HepG2 (cell line): Measurements from ENCODE around the gene BET1L. TPM values are rescaled to one million over a fixed set of nuclear protein-coding genes. Genes with fewer than 3 reads are reported as not detected.

Experiments
- ATAC-seq: fragments of 200-7000 bp; cut with Tn5 transposase; 3 replicates; pipeline ENCODE4 v1.9.1; 2020; ENCODE audit warnings: mild to moderate bottlenecking, moderate library complexity
- BruUV-seq: library from RNA; stranded (reverse); fragments of 400-500 nt; replicated peaks from 2 replicates; lab custom pipeline; 2021; lab: Mats Ljungman, UMichigan
- CTCF ChIA-PET: fragments of 300-600 bp; formaldehyde crosslinking; extraction: SDS; loops from one replicate; lab custom pipeline; 2021; ENCODE audit warnings: low total read pairs, inconsistent platforms, low intra/inter-chr PET ratio; lab: Yijun Ruan, JAX
- POLR2A ChIA-PET: fragments of 350-600 bp; sonication (Branson Sonifier 250); formaldehyde crosslinking; loops from one replicate; lab custom pipeline; 2020; ENCODE audit warnings: antibody characterized with exemption, inconsistent platforms; lab: Yijun Ruan, JAX
- DNase-seq: peaks from one replicate; pipeline ENCODE4 v3.0.0-alpha.2; 2015; ENCODE audit warnings: low spot score
- FAIRE-seq: peaks from 3 replicates; lab custom pipeline; 2011; peaks lifted over from hg19 to GRCh38; lab: Jason Lieb, UNC
- H2AFZ ChIP-seq: one replicate; pipeline ENCODE4 v1.6.1; 2011; ENCODE audit warnings: low read length, inconsistent platforms
- H3K27ac ChIP-seq: fragments of 300-600 bp; 3 replicates; pipeline ENCODE4 v1.8.0; 2011; ENCODE audit warnings: mixed run types, mild to moderate bottlenecking, mixed read lengths, low read length, inconsistent platforms; ENCODE audit not compliant: insufficient read depth; ENCODE audit errors: extremely low read length
- H3K27me3 ChIP-seq, 2 experiments: fragments of 200-600 bp in 1 of 2; 2 replicates in 1 of 2; 3 replicates in 1 of 2; pipeline versions ENCODE4 v1.6.0 to v1.8.0; 2011; ENCODE audit warnings: low read length in 2 of 2, mild to moderate bottlenecking in 2 of 2, moderate library complexity in 2 of 2, inconsistent platforms in 1 of 2; ENCODE audit not compliant: insufficient read depth in 2 of 2, control insufficient read depth in 1 of 2
- H3K36me3 ChIP-seq, 2 experiments: fragments of 200-600 bp in 1 of 2; replicated peaks in 1 of 2; 2 replicates in 1 of 2; 3 replicates in 1 of 2; pipeline versions ENCODE4 v1.5.1 to v1.8.0; 2011; ENCODE audit warnings: low read length in 2 of 2, inconsistent platforms in 1 of 2; ENCODE audit not compliant: insufficient read depth in 2 of 2, control insufficient read depth in 1 of 2
- H3K4me1 ChIP-seq: 2 replicates; pipeline ENCODE4 v1.5.1; 2012; ENCODE audit warnings: low read length, inconsistent platforms; ENCODE audit not compliant: insufficient read depth
- H3K4me2 ChIP-seq: 2 replicates; pipeline ENCODE4 v1.6.0; 2011; ENCODE audit warnings: low read depth, low read length, inconsistent platforms
- H3K4me3 ChIP-seq, 3 experiments: fragments of 200-600 bp in 1 of 3; sonication (generic), shearing (Covaris generic) in 1 of 3; replicated peaks in 1 of 3; 2 replicates each; pipeline ENCODE4 v1.5.1; 2011 to 2016; ENCODE audit warnings: low read length in 3 of 3, inconsistent platforms in 2 of 3, low read depth in 2 of 3, mild to moderate bottlenecking in 2 of 3, control low read depth in 1 of 3, mixed read lengths in 1 of 3; ENCODE audit not compliant: insufficient read depth in 1 of 3
- H3K79me2 ChIP-seq: one replicate; pipeline ENCODE4 v1.6.1; 2011; ENCODE audit warnings: low read length, inconsistent platforms; ENCODE audit not compliant: insufficient read depth
- H3K9ac ChIP-seq: 2 replicates; pipeline ENCODE4 v1.6.0; 2011; ENCODE audit warnings: mild to moderate bottlenecking, low read depth, low read length, inconsistent platforms; ENCODE audit not compliant: insufficient read depth
- H3K9me3 ChIP-seq: 2 replicates; pipeline ENCODE4 v1.5.1; 2012; ENCODE audit warnings: mild to moderate bottlenecking, low read length
- H4K20me1 ChIP-seq: 2 replicates; pipeline ENCODE4 v1.6.0; 2011; ENCODE audit warnings: inconsistent platforms, mild to moderate bottlenecking, low read length, moderate library complexity; ENCODE audit not compliant: insufficient read depth
- ARNT ChIP-seq: fragments of 450-650 bp; IDR thresholded peaks from 2 replicates; pipeline ENCODE4 v1.6.1; 2017
- NFKB2 ChIP-seq: sonication (generic); formaldehyde crosslinking; IDR thresholded peaks from 2 replicates; pipeline ENCODE4 v1.4.0; 2020; ENCODE audit warnings: missing genetic modification reagents, borderline replicate concordance
- SP5 ChIP-seq: IDR thresholded peaks from 2 replicates; pipeline ENCODE4 v1.6.1; 2016; ENCODE audit warnings: low read depth, borderline replicate concordance
- TARDBP ChIP-seq: sonication (generic); formaldehyde crosslinking; IDR thresholded peaks from 2 replicates; pipeline ENCODE4 v1.8.0; 2022; ENCODE audit warnings: mild to moderate bottlenecking, missing genetic modification reagents
- ZNF143 ChIP-seq: sonication (generic); formaldehyde crosslinking; IDR thresholded peaks from 2 replicates; pipeline ENCODE4 v1.4.0; 2020; ENCODE audit warnings: missing genetic modification reagents
- ZNF496 ChIP-seq: sonication (generic); formaldehyde crosslinking; IDR thresholded peaks from 2 replicates; pipeline ENCODE4 v1.8.1; 2023; ENCODE audit warnings: mild to moderate bottlenecking, moderate library complexity, missing genetic modification reagents; ENCODE audit not compliant: insufficient replicate concordance
- WGBS: methylation state at CpG from one replicate; pipeline ENCODE4 v1.1.6; 2017; ENCODE audit warnings: low lambda C conversion rate; 5-methylcytosine and 5-hydroxymethylcytosine counted together
- in situ Hi-C: cut with HindIII; loops from 2 replicates; pipeline ENCODE4 v1.10.0; 2017; ENCODE audit warnings: low pct_unique_long_range_greater_than_20kb; ENCODE audit not compliant: extremely low pct_ligation_motif_present
- intact Hi-C: fragments of 100-400 bp; cut with micrococcal nuclease; formaldehyde crosslinking; loops from one replicate; pipeline ENCODE4 v1.10.0; 2022; ENCODE audit not compliant: unreplicated experiment
- polyA plus RNA-seq, 8 experiments: library from polyadenylated mRNA; depleted of rRNA in 3 of 8; stranded (reverse) in 7 of 8; unstranded in 1 of 8; fragments of >200 nt; fragmentation: Illumina TruSeq in 4 of 8; extraction: Trizol in 4 of 8; gene quantifications; 2 replicates each; pipeline versions ENCODE4 v1.2.1 to v1.2.3, GENCODE V29; 2011 to 2016; ENCODE audit warnings: low read depth in 4 of 8, missing spikeins in 1 of 8, mixed read lengths in 1 of 8; ENCODE audit not compliant: insufficient read depth in 1 of 8
- total RNA-seq, 5 experiments: library from RNA; depleted of rRNA; stranded (reverse); fragments of >200 nt; fragmentation: Illumina TruSeq; extraction: Trizol; gene quantifications; 2 replicates each; pipeline ENCODE4 v1.2.3, GENCODE V29; 2016; ENCODE audit warnings: low read depth in 1 of 5
- TF ChIP-seq, protein P1 (sequence below): sonication (generic); formaldehyde crosslinking; IDR thresholded peaks from 2 replicates; pipeline ENCODE4 v1.5.0; 2020; ENCODE audit warnings: missing genetic modification reagents
- TF ChIP-seq, protein P2 (sequence below), 2 experiments: sonication (generic) in 1 of 2; formaldehyde crosslinking in 1 of 2; IDR thresholded peaks; 2 replicates each; pipeline versions ENCODE4 v1.5.1 to v1.6.1; 2011 to 2020; ENCODE audit warnings: borderline replicate concordance in 1 of 2, low read depth in 1 of 2, low read length in 1 of 2, mild to moderate bottlenecking in 1 of 2, missing genetic modification reagents in 1 of 2, moderate library complexity in 1 of 2
- TF ChIP-seq, protein P3 (sequence below): sonication (generic); formaldehyde crosslinking; IDR thresholded peaks from 2 replicates; pipeline ENCODE4 v1.8.0; 2022; ENCODE audit warnings: mild to moderate bottlenecking, missing genetic modification reagents
- TF ChIP-seq, protein P4 (sequence below): conservative IDR thresholded peaks from 2 replicates; pipeline ENCODE4 v1.6.1; 2018; ENCODE audit warnings: missing genetic modification reagents

Gene BET1L
- total and polyA plus RNA-seq, 2 of the 13 experiments (the other 11 are each of a cell fraction or from before 2014, with no cell fraction given): 26.2 to 59.6 TPM

DNA sequence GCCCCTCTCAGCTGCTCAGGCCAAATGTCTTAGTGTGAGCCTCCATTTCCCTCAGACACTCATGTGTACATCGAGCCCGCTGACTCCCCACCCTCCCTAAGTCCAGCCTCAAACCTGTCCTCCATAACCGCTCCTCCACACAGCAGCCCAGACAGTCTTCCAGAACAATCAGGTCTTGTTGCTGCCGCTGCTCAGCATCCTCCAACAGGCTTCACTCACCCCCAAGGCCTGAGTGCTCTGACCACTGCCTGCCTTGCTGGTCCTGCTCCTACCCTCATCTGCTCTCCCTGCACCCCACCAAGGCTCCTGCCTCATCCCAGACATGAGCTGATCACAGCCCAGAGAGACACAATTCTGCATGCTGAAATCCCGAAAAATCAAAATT is 46.7 kb upstream of the BET1L start:
- Histone ChIP-seq H3K9me3 (no peaks in the 10 kb centered on the region), H3K36me3 (peaks cover 24 to 34% of the 10 kb centered on the region in 2 experiments; a peak in 4 of 5 replicates), H3K9ac (no peak overlapping the region), H3K27me3 (no peaks in the 10 kb centered on the region)
- no TSS peak for BruUV-seq
- in situ Hi-C loops (no loop called here), intact Hi-C loops (no loop called here)
- DNase-seq (no peak), ATAC-seq (no peak)
- CTCF ChIA-PET: no interaction called here
- TF ChIP-seq SP5 (CRISPR knock-in tag) (no peak), NFKB2 (CRISPR knock-in tag) (no peak), ZNF143 (CRISPR knock-in tag) (no peak), ZNF496 (CRISPR knock-in tag) (no peak), ARNT (no peak), TARDBP (CRISPR knock-in tag) (no peak)
- TF ChIP-seq, protein P1, sequence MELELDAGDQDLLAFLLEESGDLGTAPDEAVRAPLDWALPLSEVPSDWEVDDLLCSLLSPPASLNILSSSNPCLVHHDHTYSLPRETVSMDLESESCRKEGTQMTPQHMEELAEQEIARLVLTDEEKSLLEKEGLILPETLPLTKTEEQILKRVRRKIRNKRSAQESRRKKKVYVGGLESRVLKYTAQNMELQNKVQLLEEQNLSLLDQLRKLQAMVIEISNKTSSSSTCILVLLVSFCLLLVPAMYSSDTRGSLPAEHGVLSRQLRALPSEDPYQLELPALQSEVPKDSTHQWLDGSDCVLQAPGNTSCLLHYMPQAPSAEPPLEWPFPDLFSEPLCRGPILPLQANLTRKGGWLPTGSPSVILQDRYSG: no peak
- TF ChIP-seq, protein P2, sequence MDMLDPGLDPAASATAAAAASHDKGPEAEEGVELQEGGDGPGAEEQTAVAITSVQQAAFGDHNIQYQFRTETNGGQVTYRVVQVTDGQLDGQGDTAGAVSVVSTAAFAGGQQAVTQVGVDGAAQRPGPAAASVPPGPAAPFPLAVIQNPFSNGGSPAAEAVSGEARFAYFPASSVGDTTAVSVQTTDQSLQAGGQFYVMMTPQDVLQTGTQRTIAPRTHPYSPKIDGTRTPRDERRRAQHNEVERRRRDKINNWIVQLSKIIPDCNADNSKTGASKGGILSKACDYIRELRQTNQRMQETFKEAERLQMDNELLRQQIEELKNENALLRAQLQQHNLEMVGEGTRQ (IDR thresholded peaks at IDR 0.05; ENCODE audit: low read depth, low read length): no peak
- TF ChIP-seq, protein P2 (CRISPR knock-in tag; IDR thresholded peaks at IDR 0.05; ENCODE audit: borderline replicate concordance): no peak
- TF ChIP-seq, protein P3, sequence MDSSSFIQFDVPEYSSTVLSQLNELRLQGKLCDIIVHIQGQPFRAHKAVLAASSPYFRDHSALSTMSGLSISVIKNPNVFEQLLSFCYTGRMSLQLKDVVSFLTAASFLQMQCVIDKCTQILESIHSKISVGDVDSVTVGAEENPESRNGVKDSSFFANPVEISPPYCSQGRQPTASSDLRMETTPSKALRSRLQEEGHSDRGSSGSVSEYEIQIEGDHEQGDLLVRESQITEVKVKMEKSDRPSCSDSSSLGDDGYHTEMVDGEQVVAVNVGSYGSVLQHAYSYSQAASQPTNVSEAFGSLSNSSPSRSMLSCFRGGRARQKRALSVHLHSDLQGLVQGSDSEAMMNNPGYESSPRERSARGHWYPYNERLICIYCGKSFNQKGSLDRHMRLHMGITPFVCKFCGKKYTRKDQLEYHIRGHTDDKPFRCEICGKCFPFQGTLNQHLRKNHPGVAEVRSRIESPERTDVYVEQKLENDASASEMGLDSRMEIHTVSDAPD: no peak
- TF ChIP-seq, protein P4, sequence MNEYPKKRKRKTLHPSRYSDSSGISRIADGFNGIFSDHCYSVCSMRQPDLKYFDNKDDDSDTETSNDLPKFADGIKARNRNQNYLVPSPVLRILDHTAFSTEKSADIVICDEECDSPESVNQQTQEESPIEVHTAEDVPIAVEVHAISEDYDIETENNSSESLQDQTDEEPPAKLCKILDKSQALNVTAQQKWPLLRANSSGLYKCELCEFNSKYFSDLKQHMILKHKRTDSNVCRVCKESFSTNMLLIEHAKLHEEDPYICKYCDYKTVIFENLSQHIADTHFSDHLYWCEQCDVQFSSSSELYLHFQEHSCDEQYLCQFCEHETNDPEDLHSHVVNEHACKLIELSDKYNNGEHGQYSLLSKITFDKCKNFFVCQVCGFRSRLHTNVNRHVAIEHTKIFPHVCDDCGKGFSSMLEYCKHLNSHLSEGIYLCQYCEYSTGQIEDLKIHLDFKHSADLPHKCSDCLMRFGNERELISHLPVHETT: no peak
- TF ChIP-seq, all 625 proteins: peak for 0
- no peak overlapping the region for H2AFZ ChIP-seq
- no peak overlapping the region for H3K4me3 ChIP-seq
- no peak for FAIRE-seq
- WGBS: 95% methylated on average over 5 of the region's 5 CpGs
- H3K4me2 ChIP-seq: no peak overlapping the region
- no peak overlapping the region for H3K27ac ChIP-seq
- peaks cover 8% of the 10 kb centered on the region; the same call in 1 of the 2 replicates for H3K4me1 ChIP-seq
- H3K79me2 ChIP-seq: no peaks in the 10 kb centered on the region
- POLR2A ChIA-PET: no interaction called here
- no peaks in the 10 kb centered on the region for H4K20me1 ChIP-seq
